Stimulated activated CD4-positive, alpha-beta T cell treated with anti-CD3 and anti-CD28 coated beads, Interleukin-1b, Interleukin-23, amount 100 ng/mL, for 4 hours (primary cell): ENCODE results near the gene ACTBL2.

Source experiments
- DNase-seq, 2 donors: peaks; one replicate each; pipeline ENCODE4 v3.0.0-alpha.2; 2020; ENCODE audit warnings: low read depth in 2 of 2

The ACTBL2 gene

DNA sequence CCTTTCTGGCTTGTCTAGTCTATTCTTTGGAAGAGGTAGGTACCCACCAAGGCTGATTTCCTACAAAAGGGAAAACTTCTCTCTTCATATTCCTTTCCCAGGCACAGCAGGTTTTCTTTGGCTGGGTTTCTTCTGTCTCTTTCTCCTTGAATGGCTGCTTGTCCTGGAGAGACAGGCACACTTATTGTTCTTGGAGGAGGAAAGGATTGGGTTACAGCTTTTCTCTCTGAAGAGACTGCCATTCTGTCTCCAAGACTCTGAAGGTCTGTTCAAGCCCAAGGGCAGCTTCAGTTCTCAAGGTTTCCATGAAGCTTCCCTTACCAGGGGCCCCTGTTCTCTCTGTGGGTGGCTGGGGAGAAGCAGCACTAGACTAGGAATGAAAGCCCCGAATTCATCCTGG is 33.9 kb downstream of the ACTBL2 start:
- DNase-seq: no peak

DNA sequence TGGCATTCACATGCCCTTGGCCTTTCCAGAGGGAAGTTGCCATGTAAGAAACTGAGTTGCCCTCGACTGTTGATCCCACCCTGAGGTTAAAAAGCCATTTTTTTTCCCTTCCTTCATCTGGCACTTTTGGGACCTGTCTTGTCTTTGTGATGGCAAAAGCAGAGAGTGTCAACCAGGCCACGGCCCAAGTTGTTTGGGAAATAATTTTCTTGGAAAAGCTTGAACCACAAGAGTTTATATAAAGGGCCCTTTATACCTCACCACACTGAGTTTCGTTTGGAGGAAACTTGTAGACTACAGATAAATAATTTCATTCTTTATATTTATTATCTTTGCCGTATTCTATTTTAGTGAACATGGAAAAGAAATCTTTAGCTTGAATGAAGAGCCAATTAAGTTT is 34.3 kb downstream of the ACTBL2 start:
- no peak for DNase-seq

DNA sequence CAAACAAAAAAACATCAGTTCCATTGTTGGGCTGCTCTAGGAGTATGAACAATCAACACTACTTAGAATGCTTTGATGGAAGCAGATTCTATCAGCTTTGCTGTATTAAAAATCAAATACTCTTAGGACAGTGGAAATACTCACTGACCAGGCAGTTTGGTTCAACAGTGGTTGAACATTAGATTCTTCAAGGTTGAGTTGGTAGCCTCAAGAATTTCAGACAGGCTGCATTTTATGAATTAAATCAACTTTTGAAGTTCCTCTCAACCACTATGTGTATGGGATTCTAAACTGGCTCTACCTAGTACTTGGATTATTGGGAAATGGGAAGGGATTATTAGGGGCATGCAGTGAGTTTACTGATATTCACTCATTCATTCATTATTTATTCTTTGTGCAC is 35.0 kb downstream of the ACTBL2 start:
- DNase-seq: no peak

DNA sequence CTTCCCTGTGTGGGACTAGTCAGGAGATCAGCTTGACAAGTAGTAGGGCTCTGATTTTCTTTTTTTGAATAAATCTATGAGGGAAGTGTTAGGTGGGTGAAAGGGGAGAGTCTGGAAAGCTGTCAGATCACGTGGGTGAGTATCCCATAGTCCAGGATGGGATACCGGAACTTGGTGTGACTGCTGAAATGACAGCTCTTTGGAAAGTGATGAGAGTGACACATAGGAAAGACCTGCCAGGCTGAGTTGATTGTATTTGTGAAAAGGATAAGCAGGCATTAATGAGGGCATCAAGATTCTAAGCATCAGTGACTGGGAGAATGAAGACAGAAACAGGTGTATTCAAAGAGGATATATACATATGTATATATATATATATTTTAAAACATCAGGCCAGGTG is 35.6 kb downstream of the ACTBL2 start:
- DNase-seq: no peak

DNA sequence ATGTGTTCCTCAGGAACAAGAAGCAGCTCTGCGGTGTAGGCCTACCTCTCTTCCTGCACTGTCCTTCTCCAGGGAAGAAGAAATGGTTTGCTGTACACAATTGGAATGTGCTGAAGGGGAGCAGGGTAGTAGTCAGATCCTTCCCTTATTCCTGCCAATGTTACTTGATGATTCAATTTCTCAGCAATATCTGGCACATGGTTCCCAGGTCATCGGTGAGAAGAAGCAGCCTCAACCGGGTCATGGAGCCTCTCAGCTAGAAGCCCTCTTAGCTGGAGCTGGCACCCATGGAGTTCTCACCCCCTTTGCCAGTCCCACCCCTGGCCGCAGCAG is 36.9 kb downstream of the ACTBL2 start:
- DNase-seq: no peak

GRCh38 chr5:57445006-57445704 is 37.5 kb downstream of the ACTBL2 start:
- no peak for DNase-seq

GRCh38 chr5:57442080-57442839 is 40.4 kb downstream of the ACTBL2 start:
- no peak for DNase-seq

DNA sequence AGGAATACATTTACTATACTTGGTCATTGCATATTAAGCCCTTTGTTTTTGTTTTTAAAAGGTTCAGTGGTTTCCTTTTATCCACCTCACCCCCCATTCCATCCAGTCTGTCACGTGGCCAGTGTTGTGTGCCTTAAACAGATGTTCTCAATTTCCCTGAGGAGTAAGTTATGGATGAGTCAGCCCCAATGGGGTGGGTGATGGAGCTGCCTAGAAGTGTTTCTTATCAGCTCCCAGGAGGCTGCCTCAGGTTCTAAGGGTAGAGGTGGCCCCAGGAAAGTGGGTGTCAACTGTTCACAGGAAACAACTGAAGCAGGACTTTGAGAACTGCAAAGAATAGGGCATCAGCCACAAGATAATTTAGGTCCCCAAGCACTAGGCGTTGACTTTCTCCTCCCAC is 41.1 kb downstream of the ACTBL2 start:
- DNase-seq: no peak

GRCh38 chr5:57439601-57440000 is 43.0 kb downstream of the ACTBL2 start:
- no peak for DNase-seq

DNA sequence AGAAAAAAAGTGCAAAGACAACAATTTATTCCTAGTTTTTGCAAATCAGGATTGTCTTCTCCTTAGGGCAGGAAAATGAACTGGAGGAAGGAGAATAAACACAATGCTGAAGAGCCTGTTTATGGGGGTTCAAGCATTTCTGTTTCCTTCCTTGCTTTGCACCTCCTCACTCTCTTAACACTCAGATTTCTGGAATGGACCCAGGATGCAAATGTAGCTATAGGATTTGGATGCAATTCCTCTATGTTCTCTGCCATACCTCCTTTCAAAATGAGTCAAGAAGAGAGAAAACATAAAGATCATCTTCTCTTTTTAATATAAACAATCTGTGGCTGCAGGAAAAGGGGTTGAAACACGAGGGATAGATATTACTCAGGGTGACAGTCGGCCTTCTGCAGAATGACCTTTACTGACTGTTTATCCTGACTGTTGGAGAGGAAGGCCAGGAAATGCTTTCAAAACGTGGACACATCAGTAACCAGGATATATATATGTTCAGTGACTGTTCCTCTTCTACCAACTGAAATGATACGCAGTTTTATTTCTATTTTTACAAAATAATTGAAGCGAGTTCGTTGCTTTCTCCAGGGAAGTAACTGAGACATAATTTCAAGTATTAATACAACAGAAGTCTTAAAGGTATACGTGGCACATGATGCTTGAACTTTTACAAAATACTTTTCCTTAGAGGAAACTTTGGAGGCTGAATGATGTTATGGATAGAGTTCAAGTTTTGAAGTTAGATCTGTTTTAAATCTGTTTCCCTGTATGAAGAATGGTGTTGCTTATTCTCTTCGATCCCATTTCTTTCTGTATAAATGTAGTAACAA is 44.4 kb downstream of the ACTBL2 start:
- DNase-seq: no peak

DNA sequence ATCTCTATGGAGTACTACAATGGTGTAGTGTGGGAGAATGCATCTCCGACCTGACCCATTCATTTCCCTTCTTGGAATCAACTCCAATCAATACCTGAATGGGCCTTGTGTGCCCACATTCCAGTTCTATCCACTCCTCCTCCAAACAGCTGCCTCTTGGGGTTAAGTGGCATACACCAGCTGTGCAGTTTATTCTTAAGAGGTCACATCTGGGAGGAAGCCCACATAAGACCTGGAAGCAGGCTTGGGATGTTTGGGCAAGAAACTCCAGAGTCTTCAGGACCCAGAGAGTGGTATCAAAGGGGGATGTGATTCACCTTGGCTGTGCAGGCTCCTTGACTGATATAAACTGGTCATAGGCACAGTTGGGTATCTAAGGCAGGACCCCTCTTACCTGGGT is 46.0 kb downstream of the ACTBL2 start:
- no peak for DNase-seq

DNA sequence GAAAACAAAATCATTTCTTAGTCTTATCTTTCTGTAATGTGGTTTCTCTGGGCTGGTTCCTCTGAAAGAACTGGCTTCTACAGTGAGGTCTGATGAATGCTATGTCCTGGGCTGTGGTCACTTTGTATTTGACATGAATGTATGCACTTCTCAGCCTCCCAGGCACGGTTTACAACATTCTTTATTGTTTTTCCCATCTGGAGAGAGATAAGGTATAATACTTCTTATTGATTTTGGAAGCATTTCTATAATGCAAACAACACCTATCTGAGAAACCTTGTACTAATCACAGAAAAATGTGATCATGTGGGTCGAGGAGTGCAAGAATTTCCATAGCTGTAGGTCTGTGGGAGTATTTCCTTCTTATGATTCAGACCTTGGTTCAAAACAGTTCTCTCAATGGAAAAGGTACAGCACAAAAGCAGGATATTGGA is 46.9 kb downstream of the ACTBL2 start:
- no peak for DNase-seq

DNA sequence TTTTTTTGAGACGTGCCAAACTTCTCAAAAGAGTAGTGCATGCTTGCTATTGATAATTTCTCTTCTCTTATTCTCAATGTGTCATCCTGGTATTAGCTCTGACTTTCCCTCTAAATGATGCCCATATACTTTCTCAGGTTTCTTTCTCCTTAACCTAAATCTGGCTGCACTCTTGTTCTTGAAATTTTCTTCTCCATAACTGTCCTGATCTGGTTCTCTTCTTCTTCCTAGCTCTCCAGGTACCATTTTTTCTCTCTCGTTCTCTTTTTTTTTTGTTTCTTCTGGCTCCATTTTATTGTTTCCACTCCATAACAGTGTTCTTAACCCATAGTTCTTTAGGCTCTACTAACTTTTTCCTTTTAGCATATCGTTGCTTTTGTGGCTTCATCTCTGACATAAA is 47.9 kb downstream of the ACTBL2 start:
- DNase-seq: no peak

GRCh38 chr5:57434227-57434640 is 48.4 kb downstream of the ACTBL2 start:
- DNase-seq: no peak

DNA sequence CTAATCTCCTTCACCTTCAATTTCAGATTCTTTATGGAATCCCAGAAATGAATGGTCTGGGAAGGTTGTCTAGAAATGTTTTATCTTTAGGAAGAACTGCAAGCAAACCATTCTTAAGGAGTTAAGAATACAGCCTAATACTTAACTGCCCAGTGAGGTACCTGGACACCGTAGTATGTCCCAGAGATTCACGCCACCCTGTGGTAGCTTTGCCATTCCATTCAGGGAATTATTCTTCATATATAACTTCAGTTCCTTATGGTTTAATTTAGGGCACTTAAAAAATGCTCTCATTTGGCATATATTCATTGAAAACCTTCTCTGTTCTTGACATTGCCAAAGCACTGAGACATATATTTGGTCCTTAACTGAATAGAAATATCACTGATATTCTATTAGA is 49.7 kb downstream of the ACTBL2 start:
- no peak for DNase-seq

DNA sequence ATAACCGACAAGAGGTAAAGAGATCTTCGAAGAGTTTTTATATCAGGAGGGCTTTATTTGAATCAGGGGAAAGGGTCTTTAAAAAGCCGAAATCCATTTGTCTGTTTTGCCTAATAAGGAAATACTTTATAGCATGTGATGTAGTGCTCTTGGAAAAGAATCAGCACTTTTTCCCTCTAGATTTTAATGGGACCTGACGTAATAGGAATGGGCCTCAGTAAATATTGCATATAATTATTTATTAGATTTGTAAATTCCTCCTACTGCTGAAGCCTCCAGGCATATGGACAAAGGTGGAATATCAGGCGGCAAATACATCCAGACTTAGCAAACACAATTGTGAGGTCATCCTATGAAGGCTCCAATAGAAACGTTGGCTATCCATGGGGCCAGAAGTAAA is 50.9 kb downstream of the ACTBL2 start:
- DNase-seq: no peak
